NCI-H2029 (cell line): ENCODE results near the gene C15orf40.
A peak's percentile ranks its signal among the peaks of the same experiment; 100 is the strongest.
"Not testable (repeated sequence)": the region's sequence is repeated elsewhere in the genome, so short reads cannot be mapped to it uniquely, and the experiment has no call there.

Source experiments
- DNase-seq: peaks from one replicate; lab custom pipeline; 2025; lab: John Stamatoyannopoulos, UW

The C15orf40 gene

GRCh38 chr15:83011271-83012075 is at the start of gene C15orf40:
Gene C15orf40 (minus strand): TSS chr15:83011639. CDS start chr15:83011607, 32 bp downstream.
- DNase-seq: peak; percentile 73

- no peak for DNase-seq
Observed at GRCh38 chr15:83057696-83058376, 46.4 kb upstream of the C15orf40 start.

DNA sequence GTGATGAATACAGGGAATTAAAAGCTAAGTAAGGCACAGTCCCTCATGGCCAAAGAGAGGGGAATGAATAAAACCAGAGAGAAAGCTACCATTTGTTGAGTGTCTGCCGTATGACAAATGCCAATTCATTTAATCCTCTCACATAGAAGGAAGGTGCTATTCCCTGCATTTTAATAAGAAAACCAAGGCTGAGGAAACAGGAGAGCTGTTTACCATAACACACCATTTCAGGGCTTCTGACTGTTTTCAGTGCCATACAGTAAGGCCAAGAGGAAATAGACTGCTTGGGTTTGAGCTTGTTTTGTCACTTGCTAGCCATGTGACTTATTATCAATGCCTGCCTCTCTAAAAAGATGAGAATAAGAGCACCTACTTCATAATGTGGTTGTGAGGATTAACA is 45.6 kb upstream of the C15orf40 start:
- no peak for DNase-seq

- DNase-seq: no peak
Observed at GRCh38 chr15:83053151-83053550, 41.7 kb upstream of the C15orf40 start.

DNA sequence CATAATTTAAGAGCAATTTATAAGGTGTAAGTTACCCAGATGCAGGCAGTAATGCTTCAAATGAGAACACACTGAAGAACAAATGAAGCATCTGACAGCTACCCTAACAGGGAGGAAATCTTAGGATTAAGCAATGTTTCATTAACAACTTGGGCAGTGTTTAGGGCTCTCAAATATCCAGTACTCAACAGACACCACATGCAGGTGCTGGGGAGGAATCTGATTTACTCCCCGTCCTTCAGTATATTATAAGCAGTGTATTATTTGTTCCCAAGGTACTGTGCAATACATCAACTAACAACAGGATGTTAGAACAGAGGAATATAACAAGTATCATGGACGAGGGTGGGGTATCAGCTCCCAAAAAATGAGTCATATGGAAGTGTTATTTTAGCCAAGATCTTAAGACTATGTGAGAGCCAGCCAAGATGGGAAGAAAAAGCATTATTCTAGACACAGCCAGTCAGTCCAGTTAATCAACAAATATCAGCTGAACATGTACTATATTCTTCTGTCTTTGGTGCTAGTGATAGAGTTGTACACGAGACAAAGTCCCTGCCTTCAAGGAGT is 35.2 kb upstream of the C15orf40 start:
- DNase-seq: no peak

DNA sequence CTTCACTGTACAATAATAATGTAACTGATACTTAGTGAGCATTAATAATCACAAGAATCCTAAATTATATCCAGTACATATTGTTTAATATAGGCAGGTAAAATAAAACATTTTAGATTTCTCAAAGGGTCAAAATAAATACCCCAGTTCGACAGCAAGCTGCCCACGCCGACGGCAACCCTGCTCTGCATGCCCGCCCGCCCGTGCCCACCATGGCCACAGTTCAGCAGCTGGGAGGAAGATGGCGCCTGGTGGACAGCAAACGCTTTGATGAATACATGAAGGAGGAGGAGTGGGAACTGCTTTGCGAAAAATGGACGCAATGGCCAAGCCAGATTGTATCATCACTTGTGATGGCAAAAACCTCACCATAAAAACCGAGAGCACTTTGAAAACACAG is 32.7 kb upstream of the C15orf40 start:
- no peak for DNase-seq

DNA sequence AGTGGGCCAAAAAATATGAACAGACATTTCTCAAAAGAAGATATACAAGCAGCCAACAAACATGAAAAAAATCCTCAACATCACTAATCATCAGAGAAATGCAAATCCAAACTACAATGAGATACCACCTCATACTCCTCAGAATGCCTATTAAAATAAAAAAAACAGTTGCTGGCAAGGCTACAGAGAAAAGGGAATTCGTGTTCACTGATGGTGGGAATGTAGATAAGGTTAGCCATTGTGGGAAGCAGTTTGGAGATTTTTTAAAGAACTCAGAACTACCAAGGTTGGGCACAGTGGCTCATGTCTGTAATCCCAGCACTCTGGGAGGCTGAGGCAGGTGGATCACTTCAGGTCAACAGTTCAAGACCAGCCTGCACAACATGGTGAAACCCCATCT is 27.8 kb upstream of the C15orf40 start:
- no peak for DNase-seq

GRCh38 chr15:83036253-83036652 is 24.8 kb upstream of the C15orf40 start:
- no peak for DNase-seq

DNA sequence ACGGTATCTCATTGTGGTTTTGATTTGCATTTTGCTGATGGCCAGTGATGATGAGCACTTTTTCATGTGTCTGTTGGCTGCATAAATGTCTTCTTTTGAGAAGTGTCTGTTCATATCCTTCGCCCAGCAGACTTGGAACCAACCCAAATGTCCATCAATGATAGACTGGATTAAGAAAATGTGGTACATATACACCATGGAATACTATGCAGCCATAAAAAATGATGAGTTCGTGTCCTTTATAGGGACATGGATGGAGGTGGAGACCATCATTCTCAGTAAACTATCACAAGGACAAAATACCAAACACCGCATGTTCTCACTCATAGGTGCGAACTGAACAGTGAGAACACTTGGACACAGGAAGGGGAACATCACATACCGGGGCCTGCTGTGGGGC is 19.8 kb upstream of the C15orf40 start:
- not testable (repeated sequence) for DNase-seq

GRCh38 chr15:83030021-83030420 is 18.6 kb upstream of the C15orf40 start:
- no peak for DNase-seq

DNA sequence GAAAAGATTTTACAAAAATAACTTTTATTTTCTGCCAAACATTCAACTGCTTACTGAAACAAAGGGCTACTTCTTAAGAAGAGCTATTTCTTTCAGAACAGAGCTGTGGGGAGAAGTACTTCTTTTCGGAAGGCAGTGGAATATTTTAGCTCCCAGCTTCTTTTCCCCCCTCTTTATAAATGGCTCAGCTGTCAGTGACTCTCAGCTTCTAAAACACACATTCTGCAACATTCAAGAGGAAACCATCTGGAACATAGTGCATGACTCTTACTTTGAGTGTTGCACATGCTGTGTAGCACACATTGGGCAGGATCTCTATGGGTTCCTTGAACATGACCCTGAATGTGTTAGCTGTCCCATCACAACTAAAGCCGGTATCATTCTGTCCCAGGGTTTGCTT is 7.0 kb upstream of the C15orf40 start:
- no peak for DNase-seq

DNA sequence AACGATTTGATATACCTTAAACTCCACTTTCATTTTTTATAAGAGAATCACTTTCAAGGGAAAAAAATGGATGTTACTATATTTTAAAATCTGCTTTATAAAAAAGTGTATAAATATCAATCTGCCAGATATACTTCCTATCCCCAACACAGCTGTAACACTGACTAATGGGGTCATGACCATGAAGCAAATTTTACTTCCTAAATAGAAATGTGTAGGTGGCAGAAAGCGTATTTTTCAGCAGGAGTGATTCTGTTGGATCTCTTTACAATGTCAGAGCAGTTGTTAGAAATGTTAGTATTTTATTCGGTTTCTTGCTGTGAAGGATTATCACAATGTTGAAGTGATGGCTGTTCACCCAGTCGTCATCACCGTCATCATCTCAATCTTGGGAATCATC is 5.5 kb upstream of the C15orf40 start:
- no peak for DNase-seq

DNA sequence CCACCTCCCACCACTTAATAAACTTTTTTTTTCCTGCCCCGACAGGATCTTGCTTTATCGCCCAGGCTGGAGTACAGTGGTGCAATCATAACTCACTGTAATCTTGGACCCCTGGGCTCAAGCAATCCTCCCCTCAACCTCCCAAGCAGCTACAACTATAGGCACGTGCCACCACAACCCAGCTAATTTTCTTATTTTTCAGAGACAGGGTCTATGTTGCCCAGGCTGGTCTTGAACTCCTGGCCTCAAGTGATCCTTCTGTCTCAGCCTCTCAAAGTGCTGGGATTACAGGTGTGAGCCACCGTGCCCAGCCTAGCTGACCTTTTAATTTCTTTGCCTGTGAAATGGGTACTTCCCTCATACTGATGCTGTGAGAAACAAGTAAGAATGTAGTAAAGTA is 3.9 kb upstream of the C15orf40 start:
- no peak for DNase-seq

- DNase-seq: no peak
Observed at GRCh38 chr15:83014205-83014653, 2.8 kb upstream of the C15orf40 start.

DNA sequence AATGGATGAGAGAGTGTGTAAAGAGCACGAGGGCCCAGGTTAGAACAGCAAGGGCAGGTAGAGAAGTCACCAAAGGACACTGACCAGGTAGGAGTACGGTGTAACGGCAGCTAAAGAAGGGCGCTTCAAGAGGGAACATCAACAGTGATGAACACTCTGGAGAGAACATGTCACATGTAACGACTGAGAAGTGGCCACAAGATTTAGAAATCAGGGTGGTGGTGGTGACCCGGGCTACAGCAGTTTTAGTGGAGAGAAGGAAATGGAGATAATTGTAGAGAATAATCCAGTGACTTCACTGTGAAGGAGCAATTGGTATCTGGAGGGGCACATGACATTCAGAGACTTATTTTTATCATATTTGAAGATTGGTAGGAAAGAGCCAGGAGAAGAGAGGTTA is 1.2 kb upstream of the C15orf40 start:
- no peak for DNase-seq

DNA sequence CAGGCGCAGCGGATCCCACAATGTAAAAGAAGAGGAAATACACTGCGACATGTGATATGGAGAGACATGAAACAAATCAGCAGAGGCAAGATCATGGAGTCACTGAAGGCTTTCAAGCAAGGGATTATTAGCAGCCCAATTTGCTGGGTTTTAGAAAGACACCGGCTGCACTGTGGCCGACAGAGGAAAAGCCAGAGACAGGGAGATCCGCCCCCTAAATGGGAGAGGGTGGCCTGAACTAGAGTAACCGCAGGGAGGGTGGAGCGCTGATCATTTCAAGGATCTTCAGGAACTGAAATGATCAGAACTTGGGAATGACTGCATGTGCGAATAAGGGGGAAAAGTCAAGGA is 612 bp upstream of the C15orf40 start:
- DNase-seq: no peak

DNA sequence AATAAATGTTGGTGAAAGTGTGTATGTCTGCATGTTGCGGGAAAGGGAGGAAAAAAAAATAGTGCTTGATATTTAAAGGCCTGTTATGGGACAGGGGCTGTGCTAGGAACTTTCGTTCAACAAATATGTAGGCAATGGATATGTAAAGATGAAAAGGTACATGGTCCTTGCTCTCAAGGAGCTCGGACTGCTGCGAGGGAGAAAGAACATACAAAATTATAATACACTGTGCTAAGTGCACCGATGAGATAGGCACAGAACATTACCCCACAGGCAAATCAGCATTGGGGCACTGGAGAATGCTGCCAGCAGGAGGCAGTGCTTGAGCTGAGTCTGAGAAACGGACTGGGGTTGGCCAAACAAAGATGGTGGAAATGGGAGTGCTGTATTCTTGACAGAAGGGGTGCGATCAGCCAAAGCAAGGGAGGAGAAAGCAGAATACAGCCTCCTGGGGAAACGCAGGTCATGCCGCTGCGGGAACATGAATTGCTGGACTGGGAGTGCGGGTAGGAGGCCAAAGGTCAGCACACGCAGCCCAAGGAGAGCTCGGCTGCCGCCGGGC is 649 bp downstream of the C15orf40 start:
- DNase-seq: peak; percentile 10

DNA sequence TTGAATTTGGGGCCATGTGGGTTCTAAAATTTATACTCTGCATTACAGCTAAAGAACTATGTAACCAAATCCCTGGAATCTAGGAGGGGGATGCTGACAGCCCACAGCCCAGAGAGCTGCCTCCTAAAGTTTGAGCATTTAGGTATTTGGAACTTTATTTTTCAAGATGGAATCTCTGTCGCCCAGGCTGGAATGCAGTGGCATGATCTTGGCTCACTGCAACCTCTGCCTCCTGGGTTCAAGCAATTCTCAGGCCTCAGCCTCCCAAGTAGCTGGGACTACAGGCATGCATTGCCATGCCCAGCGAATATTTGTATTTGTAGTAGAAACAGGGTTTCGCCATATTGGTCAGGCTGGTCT is 10.8 kb downstream of the C15orf40 start:
- not testable (repeated sequence) for DNase-seq

GRCh38 chr15:82999905-83000671 is 11.4 kb downstream of the C15orf40 start:
- DNase-seq: peak; percentile 13

GRCh38 chr15:82999426-82999825 is 12.0 kb downstream of the C15orf40 start:
- no peak for DNase-seq

GRCh38 chr15:82995938-82996337 is 15.5 kb downstream of the C15orf40 start:
- no peak for DNase-seq

GRCh38 chr15:82995076-82995475 is 16.4 kb downstream of the C15orf40 start:
- no peak for DNase-seq
